CD4-positive, alpha-beta T cell treated with Interleukin-17A for 4 hours (primary cell): Measurements from ENCODE around the gene ZFP92.

ENCODE experiments used
- DNase-seq: peaks from one replicate; pipeline ENCODE4 v3.0.0-alpha.2; 2020; ENCODE audit warnings: mixed read lengths

Gene ZFP92

DNA sequence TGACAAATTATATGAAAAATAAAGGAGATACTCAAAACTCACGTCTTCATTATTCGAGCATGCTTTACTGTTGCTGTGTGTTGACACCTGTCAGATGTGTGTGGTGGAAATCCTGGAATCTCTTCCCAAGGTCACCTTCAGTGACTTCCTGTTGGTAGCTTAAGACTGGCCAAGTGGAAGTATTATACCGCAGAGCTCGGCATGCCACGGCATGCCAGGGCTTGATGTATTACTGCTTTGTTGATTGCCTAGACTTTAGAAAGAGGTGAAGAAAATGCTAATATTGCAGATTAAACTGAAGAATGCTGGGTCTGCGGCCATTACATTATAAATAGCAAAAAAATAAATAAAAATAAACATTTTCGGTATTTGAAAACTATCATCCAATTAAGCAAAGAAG lies 30.0 kb downstream of the ZFP92 start:
- no peak for DNase-seq

- DNase-seq = no peak
Observed at GRCh38 chrX:153441981-153442380, 30.7 kb downstream of the ZFP92 start.

- DNase-seq = no peak
Observed at GRCh38 chrX:153442463-153442862, 31.2 kb downstream of the ZFP92 start.

- no peak for DNase-seq
Observed at GRCh38 chrX:153443476-153444332, 32.4 kb downstream of the ZFP92 start.

DNA sequence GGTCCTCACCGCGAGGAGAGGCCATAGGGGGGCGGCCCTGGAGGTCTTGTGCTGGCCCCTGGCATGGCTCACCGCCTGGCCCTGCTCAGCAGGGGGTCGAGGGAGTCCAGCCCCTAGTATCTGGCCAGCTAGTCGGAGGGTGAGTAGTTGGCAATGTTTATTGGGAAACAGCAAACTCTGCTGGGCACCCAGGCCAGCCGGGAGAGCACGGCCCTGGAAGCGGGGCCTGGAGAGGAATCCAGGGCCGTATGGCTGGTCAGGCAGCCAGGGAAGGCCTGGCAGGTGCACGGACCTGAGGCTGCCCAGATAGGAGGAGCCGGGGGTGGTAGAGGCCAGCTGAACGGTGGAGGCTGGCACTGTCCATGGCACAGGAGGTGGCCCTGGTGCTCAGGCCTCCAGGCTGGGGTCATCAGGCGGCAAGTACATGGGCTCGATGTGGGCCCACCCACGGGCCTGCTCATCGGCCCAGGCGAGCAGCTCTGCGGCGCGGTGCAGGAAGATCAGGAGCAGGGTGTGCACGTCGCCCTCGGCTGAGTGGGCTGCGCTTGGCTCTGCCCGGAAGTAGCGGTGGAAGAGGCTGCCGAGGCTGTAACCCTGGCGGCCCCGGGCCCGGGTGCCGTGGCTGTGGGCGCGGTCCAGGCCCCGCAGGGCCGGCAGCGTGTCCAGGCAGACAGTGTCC lies 33.2 kb downstream of the ZFP92 start:
- DNase-seq = no peak

GRCh38 chrX:153445106-153445855 lies 34.0 kb downstream of the ZFP92 start:
- DNase-seq = no peak

DNA sequence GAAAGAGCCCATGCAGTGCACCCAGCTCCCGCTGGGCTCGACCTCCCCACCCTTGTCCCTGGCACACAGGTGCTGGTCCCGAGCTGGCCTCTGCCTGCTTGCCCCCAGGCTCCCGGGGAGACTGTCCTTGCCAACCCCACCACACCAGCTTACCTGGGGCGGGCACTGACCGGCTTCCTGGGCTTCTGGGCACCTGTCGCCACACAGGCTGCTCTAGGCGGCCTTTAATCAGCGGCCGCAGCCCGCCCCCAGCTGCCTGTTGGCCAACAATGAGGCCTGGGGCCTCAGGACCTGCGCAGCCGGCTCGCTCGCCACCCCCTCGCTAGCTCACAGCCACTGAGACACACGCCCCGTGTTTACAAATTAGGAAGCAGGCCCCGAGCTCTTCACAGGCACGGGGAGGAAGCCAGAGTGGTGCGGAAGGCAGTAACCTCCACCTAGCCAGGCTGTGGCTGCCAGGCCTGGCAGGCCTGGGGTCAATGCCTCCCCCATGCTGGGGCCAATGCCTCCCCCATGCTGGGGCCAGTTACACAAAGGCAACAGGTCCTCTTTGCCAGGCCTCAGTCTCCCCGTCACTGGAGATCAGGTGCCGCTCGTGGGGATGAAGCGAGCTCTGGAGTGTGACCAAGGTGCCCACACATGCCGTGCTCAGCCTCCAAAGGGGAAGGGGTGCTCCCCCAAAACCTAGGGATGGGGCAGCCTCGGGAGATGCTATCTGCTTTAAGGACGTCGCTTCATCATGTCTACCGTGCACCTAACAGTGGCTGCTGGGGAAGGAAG lies 34.8 kb downstream of the ZFP92 start, which contains the start of gene TREX2:
TREX2 (minus strand) TSS at position 201 of the 780 bp plus-strand sequence. CDS start 626 bp downstream, outside the sequence.
- DNase-seq = no peak

GRCh38 chrX:153446636-153446936 lies 35.3 kb downstream of the ZFP92 start:
- no peak for DNase-seq

DNA sequence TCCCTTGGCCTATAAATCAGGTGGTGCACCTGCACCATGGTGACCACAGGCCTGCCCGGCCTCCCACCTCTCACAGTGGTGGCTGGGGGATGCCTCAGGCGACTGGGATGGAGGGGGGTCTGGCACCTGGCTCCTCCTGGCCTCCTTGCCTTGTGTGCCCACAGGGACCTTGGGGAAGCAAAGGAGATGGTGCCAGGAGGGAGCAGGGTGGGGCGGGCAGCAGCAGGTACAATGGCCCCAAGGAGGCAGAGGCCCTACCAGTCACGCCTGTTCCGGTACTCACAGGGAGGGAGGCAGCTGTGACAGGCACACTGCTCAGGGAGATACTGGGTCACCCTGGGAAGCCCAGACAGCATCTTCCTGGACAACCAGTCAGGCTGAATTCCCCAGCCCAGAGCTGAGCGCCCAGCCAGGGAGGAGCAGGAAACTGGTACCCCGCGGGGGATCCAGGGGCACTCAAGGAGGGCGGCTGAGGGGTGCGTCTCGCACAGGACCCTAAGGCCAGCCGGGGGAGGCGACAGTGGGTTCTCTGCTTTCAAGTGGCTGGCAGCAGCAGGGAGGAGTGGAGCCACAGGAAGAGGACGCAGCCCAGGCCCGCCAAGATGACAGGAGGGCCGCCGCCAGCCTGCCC lies 35.8 kb downstream of the ZFP92 start:
- no peak for DNase-seq

DNA sequence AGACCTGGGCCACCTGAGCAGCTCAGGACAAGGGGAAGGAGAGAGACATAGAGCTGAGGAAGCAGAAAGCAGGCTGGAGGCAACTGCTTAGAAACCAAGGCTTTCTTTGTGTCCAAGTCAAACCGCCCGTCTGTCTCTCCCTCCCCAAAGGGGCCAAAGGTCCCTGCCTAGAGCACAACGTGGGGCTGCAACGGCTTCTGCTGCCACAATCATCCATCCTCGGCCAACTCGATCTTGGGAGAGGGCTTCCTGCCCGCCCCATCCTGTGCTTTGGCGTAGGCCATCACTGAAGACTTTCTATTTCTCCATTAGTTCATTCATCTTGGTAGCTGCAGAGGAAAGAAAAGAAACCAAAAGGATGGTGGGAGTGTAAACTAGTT lies 36.3 kb downstream of the ZFP92 start:
- no peak for DNase-seq

DNA sequence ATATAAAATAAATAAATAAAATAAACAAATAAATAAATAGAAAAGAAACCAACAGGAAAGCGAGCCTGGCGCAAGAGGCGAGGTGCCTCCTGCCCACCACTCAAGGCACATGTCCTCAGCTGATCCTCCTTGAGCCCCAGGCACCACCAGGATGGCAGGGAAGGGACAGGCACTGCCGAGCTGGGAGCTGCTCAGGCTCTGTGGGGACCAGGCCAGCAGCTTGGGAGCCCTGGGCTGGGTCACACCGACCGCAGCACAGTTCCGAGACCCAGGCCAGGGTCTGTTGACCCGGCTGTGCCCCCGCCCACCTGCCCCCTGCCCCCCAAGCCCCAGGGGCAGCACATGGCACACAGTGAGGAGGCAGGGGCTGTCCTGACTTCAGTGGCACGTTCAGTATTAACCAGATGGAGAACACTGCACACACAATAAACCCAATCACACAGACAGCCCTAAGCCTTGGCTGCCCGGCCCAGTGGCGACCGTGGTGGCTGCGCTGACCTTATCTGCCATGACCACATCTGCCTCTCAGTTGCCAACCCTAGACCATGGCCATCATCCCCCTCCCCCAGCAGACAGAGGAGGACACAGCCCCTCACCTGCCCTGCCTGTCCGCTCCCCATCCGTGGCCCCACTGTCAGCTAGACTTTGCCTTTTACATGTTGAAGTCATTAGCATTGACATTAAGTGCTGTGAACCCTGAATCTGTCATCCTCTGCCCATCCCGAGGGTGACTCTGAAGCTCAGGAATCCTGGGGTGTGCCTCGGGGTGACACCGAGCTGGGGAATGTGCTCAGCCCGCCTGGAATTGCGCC lies 37.5 kb downstream of the ZFP92 start:
- no peak for DNase-seq

DNA sequence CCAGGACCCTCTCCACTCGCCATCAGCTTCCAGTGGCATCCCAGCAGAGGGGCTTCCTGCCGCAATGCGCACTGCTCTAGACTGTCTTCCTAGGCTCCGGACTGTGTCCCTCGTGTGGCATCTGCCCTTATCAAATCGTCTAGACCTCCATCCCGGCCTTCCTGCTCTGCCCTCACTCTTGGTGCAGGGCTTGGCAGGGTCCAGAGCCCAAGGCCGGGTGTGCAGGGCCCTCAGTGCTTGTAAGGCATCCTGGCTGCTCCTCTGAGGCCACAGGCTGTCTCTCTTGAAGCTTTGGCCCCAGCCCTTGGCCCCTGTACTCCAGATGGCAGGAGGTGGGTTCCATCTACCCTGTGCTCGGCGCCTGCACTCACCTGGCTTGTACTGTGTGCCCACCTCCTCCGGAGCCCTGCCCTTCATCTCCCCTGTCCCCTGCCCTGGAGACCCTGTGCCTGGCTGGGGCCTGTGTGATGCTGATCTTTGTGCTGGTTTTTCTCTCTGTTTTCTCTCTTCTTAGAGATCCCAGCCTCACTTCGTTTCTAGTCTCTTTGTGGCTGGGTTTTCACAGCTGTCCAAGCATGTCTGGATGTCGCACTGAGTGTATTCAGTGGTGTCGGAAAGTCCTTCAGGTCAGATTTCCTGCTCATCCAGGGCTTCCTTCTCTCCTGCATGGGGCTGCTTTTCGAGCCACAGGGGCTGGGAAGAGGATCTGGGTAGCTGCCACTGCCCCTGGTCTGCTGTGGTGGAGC lies 38.3 kb downstream of the ZFP92 start:
- DNase-seq = no peak

DNA sequence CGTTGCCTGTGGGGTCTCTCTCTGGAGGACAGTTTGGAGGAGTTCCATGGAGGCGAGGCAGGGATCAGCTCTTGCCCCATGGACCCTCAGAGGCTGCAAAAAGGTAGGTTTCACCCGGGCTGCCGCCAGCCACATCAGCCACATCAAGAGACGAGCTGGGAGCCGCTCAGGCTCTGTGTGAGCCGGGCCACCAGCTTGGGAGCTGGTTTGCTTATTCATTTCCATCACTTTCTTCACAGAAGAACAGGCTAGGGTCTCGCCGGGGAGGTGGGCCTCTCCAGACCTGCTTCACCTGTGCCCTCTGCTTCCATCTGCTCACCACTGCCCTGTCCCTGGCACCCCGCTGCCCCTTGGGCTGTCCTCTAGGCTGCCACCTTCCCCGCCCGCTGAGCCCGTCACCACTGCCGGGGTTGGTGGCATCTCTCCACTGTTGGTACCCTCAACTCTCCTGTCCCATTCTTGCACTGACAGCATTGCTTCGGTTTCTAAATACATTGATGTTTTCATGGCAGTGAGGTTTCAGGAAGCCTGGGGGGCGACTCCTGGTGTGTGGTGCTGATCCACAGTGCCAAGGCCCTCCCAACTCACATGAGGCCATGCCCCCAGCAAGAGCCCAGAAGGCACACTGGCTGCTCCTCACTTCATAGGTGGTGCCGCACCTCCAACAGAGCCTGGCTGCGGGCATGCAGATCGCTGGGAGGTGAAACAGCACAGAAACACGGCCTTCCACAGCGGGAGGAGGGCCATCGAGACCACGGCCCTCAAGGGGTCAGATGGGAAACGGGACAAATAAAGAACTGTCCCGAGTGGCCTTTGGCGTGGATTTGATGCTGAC lies 39.1 kb downstream of the ZFP92 start:
- DNase-seq = no peak

GRCh38 chrX:153450949-153451277 lies 39.6 kb downstream of the ZFP92 start:
- DNase-seq = no peak

- DNase-seq = no peak
Observed at GRCh38 chrX:153454901-153455550, 43.8 kb downstream of the ZFP92 start.

- no peak for DNase-seq
Observed at GRCh38 chrX:153455571-153455970, 44.3 kb downstream of the ZFP92 start.

GRCh38 chrX:153456161-153456560 lies 44.9 kb downstream of the ZFP92 start:
- DNase-seq = no peak

GRCh38 chrX:153456704-153457103 lies 45.4 kb downstream of the ZFP92 start:
- DNase-seq = no peak

GRCh38 chrX:153457136-153457825 lies 46.0 kb downstream of the ZFP92 start:
- no peak for DNase-seq
